Activated T-helper 17 cell treated with anti-CD3 and anti-CD28 coated beads, Interleukin-2, amount 50 U/mL, for 72 hours (primary cell): Measurements from ENCODE around the gene PACRG. TPM values are rescaled to one million over a fixed set of nuclear protein-coding genes. Genes with fewer than 3 reads are reported as not detected.

Experiments used
- ATAC-seq: fragments of 150-1000 bp; cut with Tn5 transposase; replicated peaks from 2 replicates; pipeline ENCODE4 v1.10.0; 2021; ENCODE audit warnings: mild to moderate bottlenecking, moderate library complexity
- H3K27ac Mint-ChIP-seq: one replicate; pipeline ENCODE4 v1.8.0; 2022; ENCODE audit warnings: mixed read lengths
- H3K27me3 Mint-ChIP-seq: one replicate; pipeline ENCODE4 v1.8.0; 2022; ENCODE audit warnings: mixed read lengths
- H3K36me3 Mint-ChIP-seq: one replicate; pipeline ENCODE4 v1.8.0; 2022; ENCODE audit warnings: low read depth, mild to moderate bottlenecking, mixed read lengths
- H3K4me1 Mint-ChIP-seq: one replicate; pipeline ENCODE4 v1.8.0; 2022; ENCODE audit warnings: mixed read lengths
- H3K4me3 Mint-ChIP-seq: one replicate; pipeline ENCODE4 v1.8.0; 2022; ENCODE audit warnings: mild to moderate bottlenecking, mixed read lengths
- H3K9me3 Mint-ChIP-seq: one replicate; pipeline ENCODE4 v1.8.0; 2022; ENCODE audit warnings: mixed read lengths
- total RNA-seq, 2 donors: library from RNA; stranded (reverse); gene quantifications; one replicate each; pipeline ENCODE4 v1.2.3, GENCODE V29; 2022

Gene PACRG
- total RNA-seq, 2 donors from 2014 or later, result not detected

DNA sequence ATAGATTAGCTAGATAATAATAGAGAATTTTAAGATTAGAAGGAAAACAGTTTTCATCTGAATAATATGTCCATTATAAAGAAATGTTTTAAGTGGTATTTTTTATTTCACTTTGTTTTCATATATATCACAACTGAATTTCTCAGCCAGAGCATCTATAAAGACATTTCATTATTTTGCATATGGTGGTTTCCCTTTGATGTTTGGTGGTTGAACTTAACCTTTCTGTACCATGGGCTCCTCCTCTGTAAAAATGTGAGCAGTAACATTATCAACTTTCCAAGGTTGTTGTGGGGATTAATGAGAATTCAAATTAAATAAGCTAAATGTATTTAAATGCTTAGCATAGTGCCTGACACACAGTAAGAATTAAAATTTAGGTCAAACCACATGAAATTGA, 567.0 kb downstream of the PACRG start:
- Mint-ChIP-seq H3K27me3 (no peaks in the 10 kb centered on the region), H3K4me1 (no peaks in the 10 kb centered on the region), H3K36me3 (no peaks in the 10 kb centered on the region), H3K4me3 (no peak overlapping the region), H3K9me3 (no peaks in the 10 kb centered on the region), H3K27ac (no peak overlapping the region)
- no peak for ATAC-seq

DNA sequence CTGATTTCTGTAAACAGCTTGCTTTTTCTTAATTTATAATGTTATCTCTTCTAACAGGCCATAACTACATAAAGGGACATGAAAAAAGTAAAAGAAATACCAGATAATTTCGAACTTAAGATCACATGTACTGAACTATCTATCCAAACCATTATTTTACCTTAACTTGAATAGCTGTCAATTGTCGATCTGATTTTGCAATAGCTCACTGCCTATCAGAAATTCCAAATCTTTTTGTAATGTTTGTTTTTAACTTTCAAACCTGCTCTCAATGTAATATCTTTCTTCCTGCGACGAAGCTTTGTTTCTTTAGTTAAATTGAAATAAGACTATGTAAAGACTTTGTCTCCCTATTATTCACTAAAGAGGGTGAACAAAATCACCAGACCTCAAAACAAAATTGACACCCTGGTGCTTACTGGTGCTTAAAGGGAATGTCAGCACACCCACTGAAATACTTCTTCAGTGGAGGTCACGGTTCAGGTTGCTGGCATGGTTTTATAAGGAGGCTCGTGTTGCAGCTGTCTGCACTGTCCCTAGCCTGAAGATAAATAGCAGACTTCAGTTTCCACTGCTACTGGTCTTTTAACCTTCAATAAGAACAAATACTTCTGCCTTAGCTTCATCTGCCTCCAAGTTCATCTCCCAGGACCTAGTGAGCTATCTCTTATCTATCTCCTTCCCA, 569.2 kb downstream of the PACRG start:
- Mint-ChIP-seq H3K4me3 (no peak overlapping the region), H3K27me3 (no peaks in the 10 kb centered on the region), H3K4me1 (no peaks in the 10 kb centered on the region), H3K9me3 (no peaks in the 10 kb centered on the region), H3K27ac (no peak overlapping the region), H3K36me3 (no peaks in the 10 kb centered on the region)
- ATAC-seq, result no peak

DNA sequence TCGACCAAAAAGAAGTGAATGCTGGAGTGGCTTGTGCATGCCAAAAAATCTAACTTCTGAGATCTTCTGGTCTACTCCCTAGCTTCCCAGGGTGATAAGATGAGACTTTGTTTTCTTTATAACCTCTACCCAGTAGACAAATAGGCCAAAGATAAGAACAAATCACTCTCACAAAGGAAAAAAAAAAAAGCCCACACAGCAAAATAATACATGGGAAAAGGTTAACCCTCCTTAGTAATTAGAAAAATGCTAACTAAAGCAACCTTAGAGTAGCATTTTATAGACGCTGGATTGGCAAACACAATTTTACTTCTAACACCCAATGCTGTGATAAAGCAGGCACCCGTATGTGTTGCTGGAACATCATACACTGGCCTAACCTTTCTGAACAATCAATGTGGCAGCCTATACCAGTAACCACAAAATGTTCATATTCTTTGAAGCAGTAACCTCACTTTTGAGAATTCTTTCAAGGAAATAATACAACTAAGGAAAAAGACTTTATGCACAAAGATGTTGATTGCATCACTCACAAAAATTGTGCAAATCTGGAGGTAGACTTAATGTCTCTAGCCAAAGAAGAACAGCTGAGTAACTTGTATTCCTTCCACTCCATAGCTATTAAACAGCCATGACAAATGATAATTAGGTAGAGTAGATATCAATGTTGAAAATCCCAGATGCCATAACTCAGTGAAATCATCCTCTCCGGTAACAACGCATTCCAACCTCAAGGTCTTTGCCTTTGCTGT, 570.5 kb downstream of the PACRG start:
- H3K9me3 Mint-ChIP-seq, result no peaks in the 10 kb centered on the region

DNA sequence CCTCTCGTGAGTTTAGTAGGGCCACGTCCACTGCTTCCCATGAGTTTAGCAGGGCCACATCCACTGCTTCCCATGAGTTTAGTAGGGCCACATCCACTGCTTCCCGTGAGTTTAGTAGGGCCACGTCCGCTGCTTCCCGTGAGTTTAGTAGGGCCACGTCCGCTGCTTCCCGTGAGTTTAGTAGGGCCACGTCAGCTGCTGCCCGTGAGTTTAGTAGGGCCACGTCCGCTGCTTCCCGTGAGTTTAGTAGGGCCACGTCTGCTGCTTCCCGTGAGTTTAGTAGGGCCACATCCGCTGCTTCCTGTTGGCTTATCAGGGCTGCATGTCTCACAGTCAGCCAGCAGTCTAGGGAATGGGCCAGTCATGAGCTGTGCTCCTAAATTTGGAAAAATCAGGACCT, 573.1 kb downstream of the PACRG start:
- ATAC-seq, result no peak
- H3K4me3 Mint-ChIP-seq, result no peak overlapping the region

More for the DNA sequence above, 570.5 kb downstream of the PACRG start:
- H3K27ac Mint-ChIP-seq, result no peak overlapping the region
- H3K4me3 Mint-ChIP-seq, result no peak overlapping the region
- no peaks in the 10 kb centered on the region for H3K27me3 Mint-ChIP-seq
- H3K36me3 Mint-ChIP-seq, result no peaks in the 10 kb centered on the region
- no peak for ATAC-seq
- H3K4me1 Mint-ChIP-seq, result no peaks in the 10 kb centered on the region

DNA sequence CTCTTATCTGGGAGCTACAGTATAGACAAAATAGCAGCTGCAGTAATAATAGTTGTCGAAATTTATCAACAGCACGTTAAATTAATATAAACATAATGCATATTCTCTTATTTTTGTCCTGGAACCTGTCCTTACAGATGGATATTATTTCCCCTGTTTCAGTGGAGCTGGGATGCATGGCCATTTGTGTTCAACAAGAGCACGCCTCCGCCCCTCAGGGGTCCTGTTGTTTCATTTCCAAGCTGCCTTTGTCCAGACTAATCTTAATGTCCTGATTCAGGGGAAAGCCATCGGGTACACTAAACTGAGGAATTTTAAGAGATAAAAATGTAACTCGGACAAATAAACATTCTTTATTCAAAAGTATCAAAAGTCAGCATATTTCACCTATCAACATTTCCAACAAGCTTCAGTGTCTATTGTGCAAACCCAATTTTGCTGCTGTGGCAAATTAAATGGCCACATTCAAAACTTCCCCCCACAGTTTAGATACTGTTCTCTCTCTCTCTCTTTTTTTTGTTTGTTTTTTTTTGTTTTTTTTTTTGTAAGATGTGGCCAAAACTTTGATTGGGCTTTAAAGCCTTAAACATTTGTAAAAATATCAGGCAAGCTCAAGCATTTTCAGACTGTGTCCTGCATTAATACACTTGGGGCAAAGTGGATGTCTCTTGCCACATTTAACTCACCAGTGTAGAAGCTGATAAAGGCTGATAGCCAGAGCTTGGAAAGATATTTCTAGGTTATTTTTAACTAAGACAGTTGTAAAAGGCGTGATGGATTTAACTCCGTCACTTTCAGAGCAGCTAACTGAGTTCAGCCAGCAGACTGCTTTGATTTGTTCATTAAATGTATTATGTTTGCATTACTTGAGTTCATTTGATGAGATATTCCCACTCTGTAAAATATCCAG, 574.2 kb downstream of the PACRG start:
- Mint-ChIP-seq H3K9me3 (no peaks in the 10 kb centered on the region), H3K4me3 (no peak overlapping the region), H3K27ac (no peak overlapping the region), H3K27me3 (no peaks in the 10 kb centered on the region), H3K36me3 (no peaks in the 10 kb centered on the region), H3K4me1 (no peaks in the 10 kb centered on the region)
- ATAC-seq, result no peak

More for the DNA sequence above, 573.1 kb downstream of the PACRG start:
- H3K27me3 Mint-ChIP-seq, result no peaks in the 10 kb centered on the region
- no peaks in the 10 kb centered on the region for H3K36me3 Mint-ChIP-seq
- no peaks in the 10 kb centered on the region for H3K9me3 Mint-ChIP-seq
- H3K27ac Mint-ChIP-seq, result no peak overlapping the region
- no peaks in the 10 kb centered on the region for H3K4me1 Mint-ChIP-seq

DNA sequence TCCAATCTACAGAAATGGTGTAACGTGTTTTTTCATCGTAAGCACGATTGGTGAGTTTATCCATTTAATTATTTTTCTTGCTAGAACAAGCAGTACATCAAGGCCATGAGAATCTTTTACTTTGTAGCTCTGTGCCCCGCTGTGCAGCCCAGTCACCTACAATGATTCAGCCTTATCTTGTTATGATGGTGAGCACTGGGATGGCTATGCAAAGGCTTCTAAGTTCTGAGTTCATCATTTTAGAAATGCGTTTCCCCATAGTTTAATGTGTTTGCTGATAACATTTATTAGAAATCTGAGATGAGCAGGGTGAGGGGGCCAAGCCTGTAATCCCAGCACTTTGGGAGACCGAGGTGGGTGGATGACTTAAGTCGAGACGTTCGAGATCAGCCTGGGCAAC, 575.0 kb downstream of the PACRG start:
- Mint-ChIP-seq H3K36me3 (no peaks in the 10 kb centered on the region), H3K27me3 (no peaks in the 10 kb centered on the region), H3K4me1 (no peaks in the 10 kb centered on the region), H3K9me3 (no peaks in the 10 kb centered on the region), H3K27ac (no peak overlapping the region), H3K4me3 (no peak overlapping the region)
- no peak for ATAC-seq

DNA sequence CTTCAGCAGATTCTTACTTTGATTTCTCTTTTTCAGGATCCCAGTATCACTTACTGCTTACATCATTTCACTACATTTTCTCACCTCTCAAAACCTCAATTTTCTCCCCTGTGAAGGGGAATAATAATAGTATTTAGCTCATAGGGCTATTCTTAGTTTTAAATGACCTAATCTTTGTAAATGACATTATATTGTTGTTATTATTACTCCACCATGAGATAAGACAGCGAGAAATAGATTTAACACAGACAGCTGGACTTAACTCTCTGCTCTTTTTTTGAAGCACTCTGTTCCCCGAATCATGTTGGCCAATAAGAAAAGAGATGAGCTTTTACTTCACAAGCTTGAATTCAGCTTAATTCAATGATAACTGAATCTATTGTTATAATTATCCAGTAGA, 578.2 kb downstream of the PACRG start:
- no peak for ATAC-seq
- H3K27me3 Mint-ChIP-seq, result no peaks in the 10 kb centered on the region

DNA sequence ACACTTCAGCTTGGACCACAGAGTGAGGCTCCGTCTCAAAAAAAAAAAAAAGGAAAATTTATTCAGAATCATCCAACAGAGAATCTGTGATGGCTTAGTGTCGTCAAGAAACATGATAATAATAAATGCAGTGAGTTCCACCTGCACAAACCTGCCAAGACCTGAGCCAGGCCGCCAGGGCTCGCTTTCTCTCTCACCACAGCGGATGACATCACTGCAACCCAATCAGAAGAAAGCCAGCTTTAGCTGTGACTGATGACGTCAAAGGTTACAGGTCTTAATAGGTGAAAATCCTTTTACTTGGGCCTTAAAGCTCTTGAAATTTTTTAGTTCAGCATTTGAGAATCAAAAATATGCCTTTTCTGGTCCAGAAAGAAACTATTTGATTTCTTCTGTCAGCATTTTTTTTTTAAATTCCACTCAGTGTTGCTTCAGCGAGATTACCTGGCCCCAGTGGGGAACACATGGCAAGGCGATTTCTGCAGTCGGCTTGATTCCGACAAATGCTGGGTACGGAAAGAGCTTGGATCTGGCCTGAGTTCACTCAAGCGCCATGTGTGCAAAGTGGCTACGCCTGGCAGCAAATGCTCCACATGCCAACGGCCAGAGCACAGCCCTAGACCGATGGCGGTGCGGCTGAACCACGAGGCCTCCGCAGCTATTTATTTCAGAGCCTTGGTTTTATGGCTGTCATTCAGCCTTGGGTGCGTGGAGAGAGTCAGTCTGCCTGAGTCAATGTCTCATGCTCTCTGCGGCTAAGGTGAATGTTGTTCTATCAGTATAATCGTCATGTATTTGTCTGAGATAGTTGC, 581.1 kb downstream of the PACRG start:
- ATAC-seq, result no peak
- no peak overlapping the region for H3K27ac Mint-ChIP-seq
- H3K9me3 Mint-ChIP-seq, result no peaks in the 10 kb centered on the region
- no peak overlapping the region for H3K4me3 Mint-ChIP-seq
- H3K27me3 Mint-ChIP-seq, result peaks cover 7% of the 10 kb centered on the region
- no peaks in the 10 kb centered on the region for H3K36me3 Mint-ChIP-seq
- no peaks in the 10 kb centered on the region for H3K4me1 Mint-ChIP-seq

More for the DNA sequence above, 578.2 kb downstream of the PACRG start:
- H3K27ac Mint-ChIP-seq, result no peak overlapping the region
- no peak overlapping the region for H3K4me3 Mint-ChIP-seq
- H3K9me3 Mint-ChIP-seq, result no peaks in the 10 kb centered on the region
- no peaks in the 10 kb centered on the region for H3K36me3 Mint-ChIP-seq
- no peaks in the 10 kb centered on the region for H3K4me1 Mint-ChIP-seq

DNA sequence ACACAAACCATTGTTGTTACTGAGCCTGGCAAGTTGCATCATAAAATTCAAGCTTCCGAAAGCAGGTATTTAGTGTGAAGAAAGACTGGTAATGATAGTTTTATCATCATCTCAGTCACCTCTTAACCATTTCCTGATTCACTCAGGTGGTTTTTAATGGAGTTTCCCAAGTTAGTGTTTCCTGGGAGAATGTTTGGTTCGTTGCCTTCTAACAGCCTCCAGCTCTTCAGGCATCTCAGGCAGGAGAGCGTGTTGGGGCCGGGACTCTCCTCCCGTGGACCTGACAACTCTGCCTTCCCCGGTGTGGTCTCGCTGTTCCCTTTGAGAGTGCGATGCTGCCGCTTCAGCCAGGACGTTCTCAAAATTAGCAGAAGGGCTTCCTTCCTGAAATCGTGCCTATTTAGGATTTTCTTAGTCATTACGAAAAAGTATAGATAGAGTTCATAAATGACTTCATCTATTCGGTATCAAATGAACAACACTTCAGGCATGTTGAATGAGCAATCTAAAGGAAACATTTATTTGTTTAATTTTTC, 581.8 kb downstream of the PACRG start:
- H3K36me3 Mint-ChIP-seq, result no peaks in the 10 kb centered on the region
- no peak overlapping the region for H3K27ac Mint-ChIP-seq
- H3K4me3 Mint-ChIP-seq, result no peak overlapping the region
- no peaks in the 10 kb centered on the region for H3K9me3 Mint-ChIP-seq
- peaks cover 10% of the 10 kb centered on the region for H3K27me3 Mint-ChIP-seq
- H3K4me1 Mint-ChIP-seq, result no peaks in the 10 kb centered on the region
- ATAC-seq, result no peak

DNA sequence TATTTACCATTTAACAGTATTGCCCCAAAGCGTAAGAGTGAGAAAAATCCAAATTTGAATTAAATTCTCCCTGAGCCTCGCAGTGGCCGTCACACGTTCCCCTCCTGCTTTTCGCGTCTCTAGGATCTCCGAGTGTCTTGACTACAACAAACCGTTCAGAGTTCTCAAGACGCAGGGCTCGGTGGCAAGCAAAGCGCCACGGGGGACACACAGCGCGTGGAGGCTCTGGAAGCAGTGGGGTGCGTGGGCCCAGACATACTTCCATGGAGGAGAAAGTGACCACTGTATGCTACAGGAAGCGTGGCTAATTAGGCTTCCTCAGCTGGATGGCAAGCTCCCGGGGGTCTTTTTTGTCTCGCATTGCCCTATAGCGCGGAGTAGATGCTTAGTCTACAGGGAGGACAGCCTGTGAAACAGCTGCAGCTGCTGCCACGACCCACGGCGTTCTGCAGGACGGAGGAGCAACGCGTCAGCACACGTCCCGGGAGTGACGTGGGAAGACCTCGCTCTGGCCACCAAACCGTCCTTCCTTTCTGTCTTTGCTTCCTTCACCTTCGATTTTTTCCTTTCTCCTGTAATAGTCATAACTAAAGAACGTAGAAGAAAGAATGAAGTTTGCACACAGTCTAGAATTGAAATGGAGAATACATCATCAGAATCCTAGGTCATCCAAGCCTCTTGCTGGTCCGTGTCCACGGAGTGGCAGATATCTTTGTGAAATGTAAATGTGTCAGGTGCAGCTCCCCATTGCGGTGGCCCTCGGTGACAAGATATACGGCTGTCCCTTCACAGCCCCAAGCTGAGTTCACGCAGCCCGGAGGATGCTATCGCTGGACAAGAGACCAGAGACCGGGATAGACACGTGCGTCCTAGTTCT, 582.6 kb downstream of the PACRG start:
- no peak overlapping the region for H3K4me3 Mint-ChIP-seq
- H3K27me3 Mint-ChIP-seq, result peaks cover 17% of the 10 kb centered on the region
- H3K27ac Mint-ChIP-seq, result no peak overlapping the region
- no peaks in the 10 kb centered on the region for H3K9me3 Mint-ChIP-seq
- H3K36me3 Mint-ChIP-seq, result no peaks in the 10 kb centered on the region
- no peak for ATAC-seq
- no peaks in the 10 kb centered on the region for H3K4me1 Mint-ChIP-seq

DNA sequence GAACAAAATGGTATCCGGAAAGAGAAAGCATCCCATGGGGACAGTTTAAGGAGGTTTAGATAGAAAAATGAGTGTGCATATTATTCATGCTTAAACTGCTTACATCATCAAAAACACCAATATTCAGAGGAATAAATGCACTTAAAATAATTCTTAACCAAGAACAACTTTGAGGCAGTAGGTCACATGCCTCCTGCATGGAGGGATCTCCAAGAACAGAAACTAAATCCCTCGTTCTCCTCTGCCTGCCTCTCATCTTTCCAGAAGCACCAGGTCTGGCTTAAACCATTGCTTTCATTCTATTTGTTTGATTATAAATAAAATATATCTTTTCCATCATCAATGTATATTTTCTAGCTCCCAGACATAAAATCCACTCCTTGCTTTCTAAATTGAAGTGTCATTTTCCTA, 583.2 kb downstream of the PACRG start:
- H3K27me3 Mint-ChIP-seq, result peaks cover 17% of the 10 kb centered on the region
- no peaks in the 10 kb centered on the region for H3K9me3 Mint-ChIP-seq
- H3K36me3 Mint-ChIP-seq, result no peaks in the 10 kb centered on the region
- ATAC-seq, result no peak
- H3K4me1 Mint-ChIP-seq, result no peaks in the 10 kb centered on the region
- H3K27ac Mint-ChIP-seq, result no peak overlapping the region
- no peak overlapping the region for H3K4me3 Mint-ChIP-seq

DNA sequence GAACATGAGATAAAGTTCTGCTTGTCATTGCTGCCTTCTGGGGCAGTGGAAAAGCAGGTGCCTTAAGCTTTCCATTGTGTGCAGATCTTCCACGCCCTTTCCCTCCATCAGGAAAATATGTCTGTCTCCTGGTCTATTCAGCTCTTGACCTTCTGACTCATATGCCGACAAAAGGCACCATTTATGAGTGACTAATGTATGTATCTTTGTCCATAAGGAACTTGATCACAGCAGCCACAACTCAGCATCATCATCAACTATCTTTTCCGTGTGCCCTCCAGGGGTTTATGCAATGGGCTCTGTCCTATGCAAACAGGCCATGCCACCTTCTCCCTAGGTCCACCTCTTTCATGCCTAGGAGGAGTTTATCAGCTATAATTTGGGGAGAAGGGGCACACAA, 584.1 kb downstream of the PACRG start:
- ATAC-seq, result no peak
- H3K4me1 Mint-ChIP-seq, result no peaks in the 10 kb centered on the region
- no peak overlapping the region for H3K27ac Mint-ChIP-seq
- no peaks in the 10 kb centered on the region for H3K9me3 Mint-ChIP-seq
- H3K36me3 Mint-ChIP-seq, result no peaks in the 10 kb centered on the region
- no peak overlapping the region for H3K4me3 Mint-ChIP-seq
- H3K27me3 Mint-ChIP-seq, result peaks cover 17% of the 10 kb centered on the region

DNA sequence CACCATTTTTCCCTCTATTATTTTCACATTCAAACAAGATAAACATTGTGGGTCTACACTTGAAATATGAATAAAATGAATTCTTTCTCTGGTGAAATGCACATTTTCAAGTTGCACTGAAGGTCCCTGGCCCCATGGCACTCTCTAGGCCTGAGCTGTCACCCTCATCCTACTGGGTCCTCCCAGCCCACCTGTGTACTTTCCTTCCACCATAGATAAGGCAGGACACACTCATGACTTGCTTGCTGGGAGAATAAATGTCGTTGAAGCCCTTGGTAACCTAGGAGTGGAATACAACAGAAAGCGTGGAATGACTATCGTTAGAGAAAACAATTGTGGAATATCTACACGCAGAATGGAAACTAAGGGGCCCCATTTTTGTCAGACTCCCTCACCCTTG, 585.8 kb downstream of the PACRG start:
- H3K4me1 Mint-ChIP-seq, result no peaks in the 10 kb centered on the region
- H3K4me3 Mint-ChIP-seq, result no peak overlapping the region
- ATAC-seq, result no peak
- no peaks in the 10 kb centered on the region for H3K9me3 Mint-ChIP-seq
- H3K27ac Mint-ChIP-seq, result no peak overlapping the region
- peaks cover 17% of the 10 kb centered on the region for H3K27me3 Mint-ChIP-seq
- H3K36me3 Mint-ChIP-seq, result no peaks in the 10 kb centered on the region
